HG03045 (cell line): Measurements from ENCODE around the gene CCNB3.

ENCODE experiments used
- ATAC-seq: cut with Tn5 transposase; IDR thresholded peaks from one replicate; pipeline ENCODE4 v1.9.1; 2021; ENCODE audit warnings: mild to moderate bottlenecking, moderate library complexity; ENCODE audit not compliant: unreplicated experiment

Gene CCNB3

GRCh38 chrX:50372966-50373365 is 168.4 kb downstream of the CCNB3 start:
- no peak for ATAC-seq

GRCh38 chrX:50375481-50376267 is 171.1 kb downstream of the CCNB3 start:
- ATAC-seq, result no peak

GRCh38 chrX:50381729-50382415 is 177.3 kb downstream of the CCNB3 start:
- ATAC-seq, result no peak

GRCh38 chrX:50386520-50386919 is 182.0 kb downstream of the CCNB3 start:
- no peak for ATAC-seq

DNA sequence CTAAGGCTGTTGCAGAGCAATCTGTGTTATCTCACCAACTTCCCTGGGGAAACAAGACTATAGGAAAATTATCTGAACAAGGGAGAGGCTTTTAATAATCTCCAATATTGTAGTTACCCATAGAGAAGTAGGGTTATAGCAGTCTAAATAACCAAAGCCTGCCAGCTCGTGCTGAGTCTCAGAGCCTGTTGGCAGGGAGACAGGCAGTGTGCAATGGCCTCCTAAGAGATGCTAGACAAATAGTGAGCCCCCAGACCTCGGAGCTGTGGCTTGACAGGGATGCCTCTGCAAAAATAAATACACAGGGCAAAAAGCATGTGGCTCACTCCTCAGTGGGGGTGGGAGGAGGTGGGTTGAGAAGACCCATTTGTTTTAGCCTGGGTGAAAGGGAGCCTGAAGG is 189.3 kb downstream of the CCNB3 start:
- no peak for ATAC-seq
